Breast epithelium (tissue), 4 donors: ENCODE results near the gene ZBED4. TPM values are rescaled to one million over a fixed set of nuclear protein-coding genes. Genes with fewer than 3 reads are reported as not detected.

ENCODE experiments used
- DNase-seq, 2 donors: peaks; one replicate each; pipeline ENCODE4 v3.0.0-alpha.2; 2019; ENCODE audit warnings: low spot score in 2 of 2
- H3K27ac ChIP-seq, 2 donors: fragments of 200-600 bp; sonication (generic) in 1 of 2; one replicate each; pipeline ENCODE4 v1.5.1; 2016 to 2019; ENCODE audit warnings: mild to moderate bottlenecking in 1 of 2
- H3K27me3 ChIP-seq, 2 donors: fragments of 200-600 bp; sonication (generic) in 1 of 2; one replicate each; pipeline versions ENCODE4 v1.5.1 to v1.6.0; 2017 to 2019; ENCODE audit warnings: control low read depth in 1 of 2, mild to moderate bottlenecking in 1 of 2
- H3K36me3 ChIP-seq: fragments of 200-600 bp; one replicate; pipeline ENCODE4 v1.5.1; 2019
- H3K4me1 ChIP-seq, 2 donors: fragments of 200-600 bp; sonication (generic); one replicate each; pipeline ENCODE4 v1.5.1; 2016 to 2019; ENCODE audit warnings: control low read depth in 1 of 2
- H3K4me3 ChIP-seq, 3 donors: fragments of 200-600 bp; sonication (generic); 1 replicate in 2 of 3; 2 replicates in 1 of 3; pipeline ENCODE4 v1.5.1; 2016 to 2019; ENCODE audit warnings: mild to moderate bottlenecking in 3 of 3, moderate library complexity in 2 of 3
- H3K9me3 ChIP-seq, 2 donors: fragments of 200-600 bp; sonication (generic) in 1 of 2; one replicate each; pipeline ENCODE4 v1.5.1; 2016 to 2019; ENCODE audit warnings: control low read depth in 1 of 2
- POLR2A ChIP-seq: fragments of 450-650 bp; IDR thresholded peaks from one replicate; pipeline ENCODE4 v1.6.1; 2016; ENCODE audit warnings: antibody characterized with exemption, mild to moderate bottlenecking, moderate library complexity
- POLR2AphosphoS5 ChIP-seq, 3 donors: sonication (generic); formaldehyde crosslinking; IDR thresholded peaks; one replicate each; pipeline ENCODE4 v1.6.1; 2017; ENCODE audit warnings: antibody characterized with exemption in 3 of 3
- intact Hi-C: fragments of 100-400 bp; cut with DNase I; formaldehyde crosslinking; loops from one replicate; pipeline ENCODE4 v1.15.1; 2023; ENCODE audit warnings: low total_unique reads
- total RNA-seq, 3 donors: library from RNA; depleted of rRNA; stranded (reverse); fragments of >200 nt; gene quantifications; one replicate each; pipeline ENCODE4 v1.1.0, GENCODE V29; 2016
- TF ChIP-seq, protein P1 (sequence below), 3 donors: fragments of 450-650 bp; IDR thresholded peaks; one replicate each; pipeline ENCODE4 v1.5.1; 2016 to 2017; ENCODE audit warnings: antibody characterized with exemption in 3 of 3, mild to moderate bottlenecking in 3 of 3, moderate library complexity in 3 of 3

The ZBED4 gene
- total RNA-seq, 3 donors from 2014 or later, result 7.5 to 11.3 (median 10.5) TPM

GRCh38 chr22:49900441-49901230 is 47.0 kb downstream of the ZBED4 start:
- no peak for TF ChIP-seq POLR2A
- TF ChIP-seq POLR2AphosphoS5 (IDR thresholded peaks at IDR 0.05), result no peak
- no peaks in the 10 kb centered on the region for H3K9me3 ChIP-seq
- no peak overlapping the region for H3K4me3 ChIP-seq
- no peaks in the 10 kb centered on the region for H3K4me1 ChIP-seq
- no peak for DNase-seq
- intact Hi-C loops, result no loop called here
- no peak overlapping the region for H3K27ac ChIP-seq
- no peaks in the 10 kb centered on the region for H3K27me3 ChIP-seq
- peaks cover 4% of the 10 kb centered on the region for H3K36me3 ChIP-seq

GRCh38 chr22:49901457-49901856 is 47.8 kb downstream of the ZBED4 start:
- Histone ChIP-seq H3K4me3 (no peak overlapping the region), H3K27ac (no peak overlapping the region), H3K36me3 (peaks cover 4% of the 10 kb centered on the region), H3K27me3 (no peaks in the 10 kb centered on the region), H3K9me3 (no peaks in the 10 kb centered on the region), H3K4me1 (no peaks in the 10 kb centered on the region)
- no peak for DNase-seq
- intact Hi-C loops, result no loop called here
- no peak for TF ChIP-seq POLR2AphosphoS5 (IDR thresholded peaks at IDR 0.05)
- TF ChIP-seq POLR2A, result no peak
- TF ChIP-seq, protein P1, sequence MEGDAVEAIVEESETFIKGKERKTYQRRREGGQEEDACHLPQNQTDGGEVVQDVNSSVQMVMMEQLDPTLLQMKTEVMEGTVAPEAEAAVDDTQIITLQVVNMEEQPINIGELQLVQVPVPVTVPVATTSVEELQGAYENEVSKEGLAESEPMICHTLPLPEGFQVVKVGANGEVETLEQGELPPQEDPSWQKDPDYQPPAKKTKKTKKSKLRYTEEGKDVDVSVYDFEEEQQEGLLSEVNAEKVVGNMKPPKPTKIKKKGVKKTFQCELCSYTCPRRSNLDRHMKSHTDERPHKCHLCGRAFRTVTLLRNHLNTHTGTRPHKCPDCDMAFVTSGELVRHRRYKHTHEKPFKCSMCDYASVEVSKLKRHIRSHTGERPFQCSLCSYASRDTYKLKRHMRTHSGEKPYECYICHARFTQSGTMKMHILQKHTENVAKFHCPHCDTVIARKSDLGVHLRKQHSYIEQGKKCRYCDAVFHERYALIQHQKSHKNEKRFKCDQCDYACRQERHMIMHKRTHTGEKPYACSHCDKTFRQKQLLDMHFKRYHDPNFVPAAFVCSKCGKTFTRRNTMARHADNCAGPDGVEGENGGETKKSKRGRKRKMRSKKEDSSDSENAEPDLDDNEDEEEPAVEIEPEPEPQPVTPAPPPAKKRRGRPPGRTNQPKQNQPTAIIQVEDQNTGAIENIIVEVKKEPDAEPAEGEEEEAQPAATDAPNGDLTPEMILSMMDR (IDR thresholded peaks at IDR 0.05), result no peak

DNA sequence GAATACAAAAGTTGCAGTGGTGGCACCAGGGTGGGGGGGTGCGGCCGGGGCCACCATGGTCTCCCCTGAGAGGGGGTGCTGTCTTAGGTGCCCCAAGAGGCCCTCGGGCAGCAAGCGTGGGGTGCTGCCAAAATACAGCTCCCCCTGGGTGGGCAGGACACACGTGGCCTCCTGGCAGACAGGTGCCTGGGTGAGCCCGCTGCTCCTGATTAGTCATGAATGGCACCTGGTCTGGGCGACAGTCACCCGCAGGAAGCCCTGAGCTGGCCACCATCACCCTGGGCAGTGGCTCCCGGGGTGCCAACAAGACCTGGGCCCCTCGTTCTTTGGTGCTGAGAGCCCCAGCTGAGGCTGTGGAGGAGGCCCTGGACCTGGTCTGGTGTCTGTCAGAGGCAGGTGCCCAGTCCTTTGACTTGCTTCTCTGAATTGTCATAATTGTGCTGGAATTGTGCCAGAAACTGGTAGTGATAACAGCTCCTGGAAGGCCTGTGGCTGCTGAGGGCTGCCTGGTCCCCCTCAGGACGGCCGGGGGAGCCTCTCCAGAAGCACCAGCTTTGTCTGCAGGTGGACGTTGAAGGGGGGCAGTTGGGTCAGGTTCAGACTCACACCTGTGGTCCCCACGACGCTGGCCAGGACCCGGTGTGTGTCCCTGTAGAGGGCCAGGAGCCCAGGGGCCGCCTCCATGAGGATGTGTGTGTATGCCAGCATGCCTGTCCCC is 49.8 kb downstream of the ZBED4 start:
- no peak for TF ChIP-seq POLR2AphosphoS5 (IDR thresholded peaks at IDR 0.05)
- TF ChIP-seq POLR2A, result no peak
- TF ChIP-seq, protein P1 (IDR thresholded peaks at IDR 0.05), result no peak
- Histone ChIP-seq H3K36me3 (peaks cover 8% of the 10 kb centered on the region), H3K4me3 (no peak overlapping the region), H3K9me3 (no peaks in the 10 kb centered on the region), H3K4me1 (no peaks in the 10 kb centered on the region), H3K27me3 (no peaks in the 10 kb centered on the region), H3K27ac (no peak overlapping the region)
- intact Hi-C loops, result no loop called here
- DNase-seq, result no peak

DNA sequence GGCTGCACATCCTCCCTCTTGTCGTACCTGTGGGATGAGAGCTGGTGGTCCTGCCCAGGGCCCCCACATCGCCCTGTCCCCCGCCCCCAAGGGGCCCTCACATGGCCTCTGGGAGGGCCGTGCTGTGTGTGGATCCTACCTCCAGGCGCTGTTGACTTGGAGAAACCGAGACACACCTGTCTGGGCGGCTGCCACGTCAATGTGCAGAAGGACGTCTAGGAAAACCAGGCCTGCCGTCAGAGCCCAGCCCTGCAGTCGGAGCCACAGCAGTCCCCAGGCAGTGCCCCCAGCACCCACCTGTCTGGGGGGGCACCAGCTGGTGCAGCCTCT is 50.4 kb downstream of the ZBED4 start:
- intact Hi-C loops, result no loop called here
- TF ChIP-seq, protein P1 (IDR thresholded peaks at IDR 0.05), result no peak
- TF ChIP-seq POLR2AphosphoS5 (IDR thresholded peaks at IDR 0.05) (no peak), POLR2A (no peak)
- H3K27ac ChIP-seq, result no peak overlapping the region
- H3K36me3 ChIP-seq, result peaks cover 8% of the 10 kb centered on the region
- H3K4me3 ChIP-seq, result no peak overlapping the region
- no peak for DNase-seq
- no peaks in the 10 kb centered on the region for H3K4me1 ChIP-seq
- no peaks in the 10 kb centered on the region for H3K9me3 ChIP-seq
- no peaks in the 10 kb centered on the region for H3K27me3 ChIP-seq

- intact Hi-C loops, result no loop called here
Measured at GRCh38 chr22:49905465-49905864, 51.8 kb downstream of the ZBED4 start.

More at GRCh38 chr22:49905465-49905864, 51.8 kb downstream of the ZBED4 start:
- H3K27me3 ChIP-seq, result no peaks in the 10 kb centered on the region
- peaks cover 8% of the 10 kb centered on the region for H3K36me3 ChIP-seq
- no peaks in the 10 kb centered on the region for H3K9me3 ChIP-seq
- H3K27ac ChIP-seq, result no peak overlapping the region
- no peak for DNase-seq
- H3K4me1 ChIP-seq, result no peaks in the 10 kb centered on the region
- H3K4me3 ChIP-seq, result no peak overlapping the region
- TF ChIP-seq, protein P1 (IDR thresholded peaks at IDR 0.05), result no peak
- TF ChIP-seq POLR2A (no peak), POLR2AphosphoS5 (IDR thresholded peaks at IDR 0.05) (no peak)
